Pancreas (tissue), 10 donors: ENCODE data around the gene GTPBP3. TPM values are rescaled to one million over a fixed set of nuclear protein-coding genes. Genes with fewer than 3 reads are reported as not detected.

Experiments
- ATAC-seq, 4 donors: fragments of 200-7000 bp; cut with Tn5 transposase; one replicate each; pipeline versions ENCODE4 v1.8.0 to v1.9.1; 2020; ENCODE audit warnings: mild to moderate bottlenecking in 4 of 4, moderate library complexity in 4 of 4
- DNase-seq, 6 donors: peaks; one replicate each; pipeline ENCODE4 v3.0.0-alpha.2; 2020
- FAIRE-seq: peaks from 2 replicates; lab custom pipeline; 2012; peaks lifted over from hg19 to GRCh38; lab: Jason Lieb, UNC
- H3K27ac ChIP-seq, 4 donors: fragments of 200-600 bp; sonication (generic); 1 replicate in 3 of 4; 2 replicates in 1 of 4; pipeline versions ENCODE4 v1.5.0 to v1.8.0; 2020
- H3K27me3 ChIP-seq, 4 donors: fragments of 200-600 bp; one replicate each; pipeline ENCODE4 v1.8.0; 2021
- H3K36me3 ChIP-seq, 3 donors: fragments of 200-600 bp; sonication (generic) in 1 of 3; one replicate each; pipeline versions ENCODE4 v1.5.0 to v1.8.0; 2020 to 2021
- H3K4me1 ChIP-seq, 3 donors: fragments of 200-600 bp; one replicate each; pipeline ENCODE4 v1.8.0; 2021
- H3K4me3 ChIP-seq, 4 donors: fragments of 200-600 bp; sonication (generic) in 2 of 4; one replicate each; pipeline versions ENCODE4 v1.5.0 to v1.8.0; 2020 to 2021
- H3K9me3 ChIP-seq, 4 donors: fragments of 200-600 bp; one replicate each; pipeline ENCODE4 v1.8.0; 2021
- CTCF ChIP-seq, 4 donors: fragments of 200-600 bp; sonication (generic) in 3 of 4; IDR thresholded peaks; one replicate each; pipeline versions ENCODE4 v1.5.0 to v1.8.0; 2021; ENCODE audit warnings: antibody characterized with exemption in 4 of 4
- WGBS, 2 donors: extraction: QIAGEN DNeasy Blood & Tissue Kit; methylation state at CpG; one replicate each; pipeline ENCODE4 v1.1.7; 2013; 5-methylcytosine and 5-hydroxymethylcytosine counted together
- intact Hi-C, 3 donors: fragments of 100-400 bp; cut with DNase I; formaldehyde crosslinking; loops; one replicate each; pipeline versions ENCODE4 v1.11.1 to v1.14.2; 2022
- polyA plus RNA-seq, 2 donors: library from polyadenylated mRNA; stranded (reverse); fragments of 200-250 nt; gene quantifications; one replicate each; pipeline ENCODE4 v1.2.3, GENCODE V29; 2013
- total RNA-seq, 6 donors: library from RNA; stranded (reverse); fragmentation: NEBNext Ultra II Directional in 4 of 6; extraction: Animal tissue kit (Norgen Biotek cat#: 25700) in 4 of 6; gene quantifications; one replicate each; pipeline versions ENCODE4 v1.2.1 to v1.2.4, GENCODE V29; 2021 to 2023
- donor health status: healthy with polysubstance abuse.
- donor health status: DM: no; HTN: no; CAD: no; lungs with moderate emphysema.
- donor health status: DM: no; HTN: no; CAD: no.
- donor health status: control.
- donor health status: control.
- donor health status: Bipolar disorder and iron deficiency.
- donor health status: DM: yes; HTN: yes; CAD: no.
- donor health status: DM: no; HTN: no; CAD: no.
- donor health status: DM: no; HTN: no; CAD: no.
- donor health status: DM: yes; HTN: yes; CAD: no.

Gene GTPBP3
- total and polyA plus RNA-seq, 8 donors = 9.1 to 28.2 (median 12.7) TPM

- Histone ChIP-seq H3K36me3 (no peaks in the 10 kb centered on the region), H3K4me3 (peak overlapping the region; percentile 75 to 85 (median 78)), H3K27ac (peak overlapping the region in 1 of 4 donors; percentile 54), H3K27me3 (no peaks in the 10 kb centered on the region), H3K9me3 (no peaks in the 10 kb centered on the region), H3K4me1 (peaks cover 0 to 19% (median 16%) of the 10 kb centered on the region in 3 donors)
- no peak for TF ChIP-seq CTCF (IDR thresholded peaks at IDR 0.05)
- WGBS, 2 donors = 40 to 51% methylated on average over 43 to 52 of the region's 52 CpGs
- intact Hi-C loops = no loop called here
- no peak for FAIRE-seq
- peak in 2 of 6 donors; percentile 41 to 52 for DNase-seq
- ATAC-seq = no peak
These were observed 3.5 kb upstream of the GTPBP3 start for GRCh38 chr19:17333611-17334413.

- ATAC-seq (peak; percentile 76 to 82 (median 78)), DNase-seq (peak; percentile 91 to 97 (median 94)), FAIRE-seq (no peak)
- H3K36me3 ChIP-seq = no peaks in the 10 kb centered on the region
- peaks cover 0 to 16% (median 15%) of the 10 kb centered on the region in 3 donors for H3K4me1 ChIP-seq
- no peaks in the 10 kb centered on the region for H3K9me3 ChIP-seq
- WGBS, 2 donors = 2% methylated on average over 79 to 86 of the region's 86 CpGs
- intact Hi-C loops = no loop called here
- H3K27ac ChIP-seq = peak within 1 kb of the TSS in 3 of 4 donors; percentile 45 to 54 (median 50)
- H3K27me3 ChIP-seq = no peaks in the 10 kb centered on the region
- TF ChIP-seq CTCF (IDR thresholded peaks at IDR 0.05) = no peak
- peak within 1 kb of the TSS; percentile 75 to 85 (median 78) for H3K4me3 ChIP-seq
These were observed 2.6 kb upstream of the GTPBP3 start, which contains the start of gene ANO8 for GRCh38 chr19:17334414-17335409. TSS of gene ANO8 (minus strand) at chr19:17334855. CDS start at chr19:17334670, 185 bp downstream.

- no peaks in the 10 kb centered on the region for H3K9me3 ChIP-seq
- ATAC-seq = no peak
- no peak for DNase-seq
- no peak overlapping the region for H3K4me3 ChIP-seq
- peaks cover 0 to 16% (median 15%) of the 10 kb centered on the region in 3 donors for H3K4me1 ChIP-seq
- no peak overlapping the region for H3K27ac ChIP-seq
- intact Hi-C loops = no loop called here
- no peaks in the 10 kb centered on the region for H3K27me3 ChIP-seq
- TF ChIP-seq CTCF (IDR thresholded peaks at IDR 0.05) = no peak
- no peaks in the 10 kb centered on the region for H3K36me3 ChIP-seq
- WGBS, 2 donors = 59 to 63% methylated on average over 10 of the region's 10 CpGs
- FAIRE-seq = no peak
These were observed 1.8 kb upstream of the GTPBP3 start for GRCh38 chr19:17335575-17335974.

GRCh38 chr19:17337675-17338432, 501 bp downstream of the GTPBP3 start:
- Histone ChIP-seq H3K27ac (peak overlapping the region in 2 of 4 donors; percentile 89 to 91), H3K27me3 (no peaks in the 10 kb centered on the region), H3K9me3 (no peaks in the 10 kb centered on the region), H3K4me1 (peaks cover 0 to 16% (median 15%) of the 10 kb centered on the region in 3 donors), H3K4me3 (peak overlapping the region; percentile 33 to 77 (median 71)), H3K36me3 (no peaks in the 10 kb centered on the region)
- no peak for TF ChIP-seq CTCF (IDR thresholded peaks at IDR 0.05)
- no peak for FAIRE-seq
- intact Hi-C loops = no loop called here
- no peak for ATAC-seq
- peak in 2 of 6 donors; percentile 67 to 81 for DNase-seq
- 6 to 8% methylated on average over 48 to 50 of the region's 50 CpGs for WGBS, 2 donors
